GM12891 (cell line): Measurements from ENCODE around the gene PACSIN3.

Source experiments
- POLR2A ChIP-seq: IDR thresholded peaks from 2 replicates; pipeline ENCODE4 v1.6.1; 2011; ENCODE audit warnings: low read depth, low read length, control low read depth
- SPI1 ChIP-seq: IDR thresholded peaks from 2 replicates; pipeline ENCODE4 v1.6.1; 2011; ENCODE audit warnings: low read depth, low read length, control low read depth

DNA sequence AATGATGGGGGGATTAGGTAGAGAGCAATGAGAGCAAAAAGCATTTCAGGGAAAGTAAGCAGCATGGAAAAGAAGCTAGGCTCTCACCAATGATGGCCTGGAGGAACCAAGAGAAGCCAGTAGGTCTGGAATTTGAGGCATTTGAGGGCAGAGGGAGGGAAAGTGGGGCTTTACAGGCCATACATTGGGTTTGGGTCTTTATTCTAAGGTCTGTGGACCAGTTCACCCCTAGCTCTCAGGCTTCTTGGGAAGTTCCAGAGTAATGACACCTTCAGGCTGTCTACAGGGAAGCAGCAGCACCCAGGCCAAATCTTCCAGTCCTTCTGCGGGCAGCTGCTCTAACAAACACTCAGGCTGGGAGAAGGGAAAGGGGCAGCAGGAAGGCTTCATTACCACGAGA, 39.0 kb downstream of the PACSIN3 start:
- TF ChIP-seq POLR2A: no peak
- no peak for TF ChIP-seq SPI1
